GM18861 (cell line): ENCODE measurements around the gene SAA1.
A peak's percentile ranks its signal among the peaks of the same experiment; 100 is the strongest.
"Not testable (repeated sequence)": the region's sequence is repeated elsewhere in the genome, so short reads cannot be mapped to it uniquely, and the experiment has no call there.

Source experiments
- ATAC-seq: cut with Tn5 transposase; IDR thresholded peaks from one replicate; pipeline ENCODE4 v1.9.1; 2021; ENCODE audit not compliant: unreplicated experiment

The SAA1 gene

DNA sequence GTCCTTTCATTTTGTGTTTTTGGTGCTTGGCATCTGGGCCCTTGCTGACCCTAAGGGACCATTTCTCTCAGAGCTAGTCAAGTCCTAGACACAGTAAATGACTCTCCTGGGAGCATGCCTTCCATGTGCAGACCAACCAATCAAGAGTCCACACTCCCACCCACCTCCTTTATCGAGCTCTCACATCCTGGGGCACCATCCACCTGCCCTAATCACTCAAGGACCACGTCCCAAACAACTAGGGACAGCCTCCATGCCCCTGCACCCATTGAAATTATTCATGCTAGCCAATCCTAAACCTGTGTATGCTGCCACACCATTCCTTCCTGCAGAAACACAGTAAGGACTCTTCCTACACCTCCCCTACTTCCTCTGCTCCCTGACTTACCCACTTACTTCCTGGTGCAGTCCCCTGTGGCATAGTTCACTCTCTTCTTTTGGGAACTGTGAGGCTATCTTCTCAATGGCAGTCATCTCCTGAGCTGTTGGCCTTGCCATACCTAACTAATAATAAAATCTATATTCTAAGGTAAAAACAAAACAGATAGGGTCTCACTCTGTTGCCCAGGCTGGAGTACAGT lies 11.2 kb upstream of the SAA1 start:
- ATAC-seq: no peak

DNA sequence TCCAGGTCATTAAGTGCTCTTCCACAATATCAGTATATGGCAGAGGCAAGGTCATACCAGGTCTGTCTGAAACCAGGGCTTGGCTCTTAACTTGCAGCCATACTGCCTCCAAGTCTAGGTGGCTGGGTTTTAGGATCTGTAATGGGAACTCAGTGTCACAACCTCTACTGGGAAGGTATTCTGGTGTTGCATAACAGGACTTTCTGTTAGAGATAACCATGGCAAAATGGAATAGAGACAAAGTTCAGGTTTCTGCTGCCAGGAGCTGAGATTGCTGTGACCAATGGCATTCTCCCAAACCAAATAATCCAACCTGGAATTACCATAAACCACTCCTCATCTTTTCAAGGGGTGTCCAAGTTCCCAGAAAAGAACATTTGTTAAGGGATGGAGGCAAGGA lies 6.8 kb upstream of the SAA1 start:
- ATAC-seq: no peak

DNA sequence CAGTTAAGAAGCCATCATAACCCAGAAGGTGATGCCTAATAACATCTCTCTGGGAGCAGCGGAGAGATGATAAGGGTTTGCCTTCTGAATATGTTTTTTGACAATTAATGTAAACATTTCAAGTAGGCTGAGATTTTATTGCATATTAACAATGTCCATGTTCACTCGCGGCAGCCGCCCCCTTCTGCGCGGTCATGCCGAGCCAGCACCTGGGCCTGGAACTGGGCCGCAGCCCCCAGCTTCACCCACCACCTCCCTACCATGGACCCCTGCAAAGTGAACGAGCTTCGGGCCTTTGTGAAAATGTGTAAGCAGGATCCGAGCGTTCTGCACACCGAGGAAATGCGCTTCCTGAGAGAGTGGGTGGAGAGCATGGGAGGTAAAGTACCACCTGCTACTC lies 4.3 kb upstream of the SAA1 start:
- ATAC-seq: no peak

DNA sequence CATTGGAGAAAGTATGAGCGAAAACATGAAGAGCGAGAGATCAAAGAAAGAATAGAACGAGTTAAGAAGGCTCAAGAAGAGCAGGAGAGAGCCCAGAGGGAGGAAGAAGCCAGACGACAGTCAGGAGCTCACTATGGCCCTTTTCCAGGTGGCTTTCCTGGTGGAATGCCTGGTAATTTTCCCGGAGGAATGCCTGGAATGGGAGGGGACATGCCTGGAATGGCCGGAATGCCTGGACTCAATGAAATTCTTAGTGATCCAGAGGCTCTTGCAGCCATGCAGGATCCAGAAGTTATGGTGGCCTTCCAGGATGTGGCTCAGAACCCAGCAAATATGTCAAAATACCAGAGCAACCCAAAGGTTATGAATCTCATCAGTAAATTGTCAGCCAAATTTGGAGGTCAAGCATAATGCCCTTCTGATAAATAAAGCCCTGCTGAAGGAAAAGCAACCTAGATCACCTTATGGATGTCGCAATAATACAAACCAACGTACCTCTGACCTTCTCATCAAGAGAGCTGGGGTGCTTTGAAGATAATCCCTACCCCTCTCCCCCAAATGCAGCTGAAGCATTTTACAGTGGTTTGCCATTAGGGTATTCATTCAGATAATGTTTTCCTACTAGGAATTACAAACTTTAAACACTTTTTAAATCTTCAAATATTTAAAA lies 3.2 kb upstream of the SAA1 start:
- ATAC-seq: not testable (repeated sequence)

DNA sequence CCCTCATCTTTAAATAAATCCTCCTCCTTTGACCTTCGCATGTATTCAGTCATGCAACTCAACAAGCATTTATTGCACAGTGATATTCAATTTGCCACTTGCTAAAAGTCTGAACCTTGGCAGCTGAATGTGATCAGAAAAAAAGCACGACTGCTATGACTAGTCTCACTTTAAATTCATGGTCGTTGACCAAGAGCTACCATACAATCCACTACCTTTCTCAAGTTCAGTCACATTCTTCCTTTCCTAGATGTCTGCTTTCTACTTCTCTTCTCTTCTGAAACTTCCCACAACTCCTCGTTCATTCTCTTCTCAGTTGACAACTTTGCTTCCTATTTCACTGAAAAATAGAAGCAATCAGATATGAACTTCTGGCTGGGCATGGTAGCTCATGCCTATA lies 2.0 kb upstream of the SAA1 start:
- no peak for ATAC-seq

DNA sequence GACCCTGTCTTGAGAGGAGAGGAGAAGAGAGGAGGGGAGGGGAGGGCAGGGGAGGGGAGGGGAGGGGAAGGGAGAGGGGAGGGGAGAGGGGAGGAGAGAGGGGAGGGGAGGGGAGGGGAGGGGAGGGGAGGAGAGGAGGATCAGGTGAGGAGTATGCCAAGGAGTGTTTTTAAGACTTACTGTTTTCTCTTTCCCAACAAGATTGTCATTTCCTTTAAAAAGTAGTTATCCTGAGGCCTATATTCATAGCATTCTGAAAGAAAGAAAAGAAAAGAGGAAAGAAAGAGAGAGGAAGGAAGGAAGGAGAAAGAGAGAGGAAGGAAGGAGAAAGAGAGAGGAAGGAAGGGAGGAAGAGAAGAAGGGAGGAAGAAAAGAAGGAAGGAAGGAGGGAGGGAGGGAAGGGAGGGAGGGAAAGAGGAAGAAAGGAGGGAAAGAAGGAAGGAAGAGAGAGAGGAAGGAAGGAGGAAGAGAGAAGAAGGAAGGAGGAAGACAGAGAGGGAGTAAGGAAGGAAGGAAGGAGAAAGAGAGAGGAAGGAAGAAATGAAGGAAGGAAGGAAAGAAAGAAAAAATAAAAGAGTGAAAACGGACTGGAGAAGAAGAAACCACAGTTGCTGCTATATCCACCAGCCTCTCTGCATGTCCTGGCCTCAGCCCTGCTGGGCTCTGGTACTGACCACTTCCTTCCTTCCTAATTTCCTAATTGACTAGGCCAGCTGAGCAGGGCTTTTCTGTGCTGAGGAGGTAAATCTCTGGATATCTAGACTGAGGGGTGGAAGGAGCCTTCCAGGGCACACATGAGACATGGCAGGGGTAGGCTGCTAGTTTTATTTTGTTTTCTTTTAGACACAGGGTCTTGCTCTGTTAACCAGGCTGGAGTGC lies 1.1 kb upstream of the SAA1 start:
- no peak for ATAC-seq

DNA sequence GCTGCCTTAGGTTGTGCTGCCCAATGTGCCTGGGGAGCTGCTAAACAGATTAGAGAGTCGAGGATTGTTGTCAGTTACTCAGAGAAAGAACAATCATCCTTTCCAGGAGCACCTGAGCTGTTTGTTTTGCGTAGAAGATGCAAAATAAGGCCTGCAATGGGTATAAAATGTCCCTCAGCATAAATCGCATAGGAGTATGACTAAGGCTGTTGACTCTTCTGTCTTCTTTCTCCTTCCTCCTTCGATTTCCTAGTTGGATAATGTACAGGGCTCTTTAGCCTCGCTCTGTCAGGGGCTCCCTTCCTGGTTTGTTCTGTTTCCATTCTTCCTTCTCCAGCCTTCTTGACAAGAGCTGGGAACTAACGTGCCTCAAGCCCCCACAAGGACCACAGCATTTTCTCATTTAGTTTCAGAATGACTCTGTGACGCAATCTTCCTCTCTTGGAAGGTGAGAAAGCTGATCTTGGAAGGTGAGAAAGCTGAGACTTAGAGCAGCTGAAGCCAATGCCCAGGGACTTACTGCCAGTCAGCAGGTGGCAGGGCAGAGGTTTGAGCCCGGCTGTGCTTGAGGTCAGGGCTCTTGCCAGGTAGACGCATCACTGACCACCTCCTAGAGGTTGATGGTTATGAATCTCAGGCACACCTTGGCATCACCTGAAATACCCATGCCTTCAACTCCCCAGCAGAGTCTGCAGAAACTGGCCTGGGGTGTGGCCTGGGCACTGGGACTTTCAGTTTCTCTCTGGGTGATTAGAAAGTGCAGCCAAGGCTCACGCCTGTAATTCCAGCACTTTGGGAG lies 1.5 kb downstream of the SAA1 start:
- peak; percentile 39 for ATAC-seq

DNA sequence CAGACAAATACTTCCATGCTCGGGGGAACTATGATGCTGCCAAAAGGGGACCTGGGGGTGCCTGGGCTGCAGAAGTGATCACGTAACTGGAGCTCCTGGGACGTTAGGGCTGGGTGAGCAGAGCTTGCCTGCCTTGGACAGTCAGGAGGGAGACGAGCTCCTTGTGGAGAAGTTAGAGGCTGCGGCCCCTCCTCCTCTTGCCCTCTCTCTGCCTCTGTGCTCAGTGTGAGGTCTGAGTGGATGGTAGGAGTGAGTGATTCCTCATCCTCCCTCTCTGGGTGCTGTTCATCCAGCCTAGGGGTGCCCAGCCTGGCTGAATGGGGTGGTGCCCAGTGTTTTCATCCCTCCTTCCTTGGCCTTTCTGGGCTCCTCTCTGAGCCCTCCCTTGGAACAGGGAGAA lies 3.2 kb downstream of the SAA1 start:
- not testable (repeated sequence) for ATAC-seq

DNA sequence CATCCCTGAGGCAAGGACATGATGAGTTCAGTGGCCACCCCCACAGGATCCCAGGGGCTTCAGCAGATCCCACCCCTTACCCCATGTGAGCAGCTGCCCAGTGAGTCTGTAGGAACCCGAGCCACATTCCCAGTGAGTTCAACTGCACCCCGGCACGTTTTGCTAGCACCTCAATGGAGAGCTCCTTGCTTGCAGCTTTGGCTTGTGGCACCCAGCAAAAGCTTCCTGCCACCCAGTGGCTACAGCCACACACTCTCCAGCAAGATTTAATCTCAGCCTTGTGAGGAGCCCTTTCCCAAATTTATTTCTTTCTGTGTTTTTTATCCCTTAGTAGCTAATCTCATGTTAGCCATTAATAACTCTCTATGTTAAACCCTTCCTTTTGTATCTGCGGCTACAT lies 4.0 kb downstream of the SAA1 start:
- ATAC-seq: no peak

DNA sequence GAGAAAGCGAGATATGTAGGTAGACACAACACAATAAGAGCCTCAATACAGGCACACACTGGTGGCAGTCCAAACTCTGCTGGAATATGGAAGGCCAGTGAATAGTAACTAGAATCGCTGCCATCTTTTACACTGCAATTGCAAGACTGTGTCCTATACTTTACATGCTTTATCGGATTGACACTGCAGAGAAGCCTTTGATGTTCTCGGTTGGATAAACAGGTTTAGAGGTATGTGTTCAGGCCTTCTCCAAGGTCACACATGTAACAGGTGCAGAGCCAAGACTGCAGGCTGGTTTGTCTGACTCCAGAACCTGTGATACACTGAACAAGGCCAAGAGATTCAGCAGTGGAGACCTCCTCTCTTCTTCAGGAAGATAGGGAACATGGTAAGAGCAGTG lies 5.1 kb downstream of the SAA1 start:
- ATAC-seq: no peak

DNA sequence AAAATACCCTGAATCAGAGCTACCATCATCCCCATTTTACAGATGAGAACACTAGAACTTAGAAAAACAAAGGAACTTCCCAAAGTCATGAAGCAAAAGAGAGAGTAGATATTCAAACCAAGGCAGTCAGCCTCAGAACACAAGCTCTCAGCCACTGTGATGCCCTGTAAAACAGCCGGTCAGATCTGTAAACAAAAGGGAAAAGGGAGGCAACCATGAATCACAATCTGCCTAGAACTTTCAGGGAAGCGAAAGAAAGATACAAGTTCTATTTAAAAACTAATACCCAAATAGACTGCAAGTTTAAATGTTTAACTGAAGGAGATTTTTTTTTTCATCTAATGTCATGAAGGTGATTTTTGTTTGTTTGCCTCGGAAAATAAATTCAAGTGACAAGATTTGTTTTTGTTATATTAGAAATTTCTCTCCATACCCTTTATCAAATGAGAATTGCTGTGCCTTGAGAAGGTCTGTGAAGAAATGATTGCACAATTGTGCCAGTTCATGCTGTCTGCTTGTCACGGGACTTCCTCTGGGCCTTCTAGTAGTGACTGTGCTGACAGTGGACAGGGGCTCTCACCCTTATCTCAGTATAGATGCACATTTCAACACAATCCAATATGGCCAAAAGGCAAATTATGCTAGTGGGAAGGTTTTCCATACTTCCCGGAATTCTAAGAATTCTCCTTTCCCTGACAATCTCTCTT lies 11.7 kb downstream of the SAA1 start:
- ATAC-seq: no peak

DNA sequence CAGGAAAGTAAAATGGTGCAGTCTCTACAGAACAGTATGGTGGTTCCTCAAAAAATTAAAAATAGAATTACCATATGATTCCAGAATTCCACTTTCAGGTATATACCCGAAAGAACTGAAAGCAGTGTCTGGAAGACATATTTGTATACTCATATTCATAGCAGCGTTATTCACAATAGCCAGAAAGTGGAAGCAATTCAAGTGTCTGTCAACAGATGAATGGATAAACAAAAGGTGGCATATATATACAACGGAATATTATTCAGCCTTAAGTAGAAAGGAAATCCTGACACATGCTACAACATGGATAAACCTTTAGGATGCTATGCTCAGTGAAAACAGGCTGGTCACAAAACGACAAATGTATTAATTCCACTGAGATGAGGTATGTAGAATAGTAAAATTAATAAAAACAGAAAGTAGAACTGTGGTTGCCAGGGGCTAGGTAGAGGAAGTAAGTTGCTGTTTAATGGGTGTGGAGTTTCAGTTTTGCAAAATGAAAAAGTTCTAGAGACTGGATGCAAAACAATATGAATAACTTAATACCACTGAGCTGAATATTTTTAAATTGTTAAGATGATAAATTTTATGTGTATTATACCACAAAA lies 14.5 kb downstream of the SAA1 start:
- ATAC-seq: peak; percentile 81

DNA sequence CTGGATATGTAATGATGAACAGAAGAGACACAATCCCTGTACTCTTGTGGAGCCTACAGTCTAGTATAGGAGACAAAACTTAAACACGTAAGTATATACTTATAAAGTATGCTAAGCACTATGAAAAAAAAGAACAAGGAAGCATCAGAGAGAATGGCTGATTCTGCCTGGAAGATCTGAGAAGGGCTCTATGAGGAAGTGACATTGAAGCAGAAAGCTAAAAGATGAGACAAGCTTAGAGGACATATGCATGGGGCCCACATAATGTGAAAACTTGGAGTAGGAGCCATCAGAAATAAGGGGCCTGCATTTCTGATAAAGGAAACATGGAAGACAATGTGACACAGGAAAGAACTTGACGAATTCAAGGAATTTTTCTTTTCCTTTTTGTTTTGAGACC lies 16.6 kb downstream of the SAA1 start:
- ATAC-seq: no peak

DNA sequence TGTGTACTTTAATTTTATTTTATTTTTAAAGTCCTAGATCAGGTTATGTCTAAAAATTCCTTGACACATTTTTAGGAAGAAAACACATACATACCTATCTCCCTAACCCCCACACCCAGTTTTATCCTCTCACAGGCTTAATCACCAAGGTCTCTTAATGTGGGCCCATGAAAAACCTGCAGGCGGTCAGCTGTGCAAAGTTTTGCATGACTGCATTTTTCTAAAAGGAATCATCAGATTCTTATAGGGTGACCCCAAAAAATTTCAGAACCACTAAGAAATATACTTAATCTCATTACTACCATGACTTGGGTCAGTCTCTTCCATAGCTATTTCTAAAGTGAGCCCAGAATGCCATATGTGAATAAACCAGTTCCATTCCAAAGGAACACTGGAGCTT lies 19.8 kb downstream of the SAA1 start:
- no peak for ATAC-seq

DNA sequence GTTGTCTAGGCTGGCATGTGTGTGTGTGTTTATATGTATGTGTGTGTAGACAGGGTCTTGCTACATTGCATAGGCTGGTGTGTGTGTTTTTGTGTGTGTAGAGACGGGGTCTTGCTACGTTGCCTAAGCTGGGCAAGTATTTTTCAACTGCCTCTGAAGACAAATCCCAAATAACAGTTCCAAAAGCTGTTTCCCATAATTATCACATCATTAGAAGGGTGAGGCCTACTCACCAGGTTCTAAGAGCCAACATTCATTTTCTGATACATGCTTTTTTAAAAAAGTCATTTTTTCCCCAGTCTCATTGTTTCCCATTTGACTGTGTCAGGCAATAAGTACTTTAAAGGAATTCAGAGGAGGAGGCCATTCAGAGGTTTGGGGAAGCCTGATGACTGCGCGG lies 22.8 kb downstream of the SAA1 start:
- ATAC-seq: no peak

DNA sequence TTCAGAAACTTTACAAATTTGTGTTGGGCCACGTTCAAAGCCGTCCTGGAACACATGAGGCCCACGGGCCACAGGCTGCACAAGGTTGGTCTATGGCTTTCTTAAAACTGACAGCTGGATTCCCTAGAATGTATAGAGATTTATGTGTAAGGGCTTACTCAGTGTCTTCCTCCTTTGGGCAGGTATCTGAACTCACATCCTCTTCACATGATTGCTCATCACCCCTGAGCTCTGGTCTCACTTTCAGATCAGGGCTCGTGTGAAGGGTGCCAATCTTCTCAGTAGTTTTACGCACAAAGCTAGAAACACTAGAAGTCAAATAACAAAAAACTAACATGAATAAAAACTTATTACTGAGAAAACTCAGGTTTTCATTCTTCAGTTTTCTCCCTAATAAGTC lies 28.8 kb downstream of the SAA1 start:
- peak; percentile 54 for ATAC-seq

DNA sequence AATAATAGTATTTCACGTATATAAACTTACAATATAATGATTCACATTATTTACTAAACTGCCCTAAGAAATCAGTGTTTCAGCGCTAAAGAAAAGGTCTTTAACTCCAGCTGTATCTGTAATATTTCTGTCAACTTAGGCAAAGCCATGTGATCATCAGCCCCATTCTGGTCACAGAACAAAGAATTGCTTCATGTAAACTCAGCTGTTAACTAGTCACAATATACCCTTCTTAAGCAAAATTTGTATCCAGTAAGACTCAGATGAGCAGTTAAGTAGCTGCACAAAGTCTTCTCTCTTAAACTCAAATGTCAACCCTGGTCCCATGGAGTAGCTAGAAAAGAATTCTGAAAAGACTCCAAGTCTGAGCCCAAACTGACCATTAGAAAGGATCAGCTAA lies 29.3 kb downstream of the SAA1 start:
- ATAC-seq: no peak

DNA sequence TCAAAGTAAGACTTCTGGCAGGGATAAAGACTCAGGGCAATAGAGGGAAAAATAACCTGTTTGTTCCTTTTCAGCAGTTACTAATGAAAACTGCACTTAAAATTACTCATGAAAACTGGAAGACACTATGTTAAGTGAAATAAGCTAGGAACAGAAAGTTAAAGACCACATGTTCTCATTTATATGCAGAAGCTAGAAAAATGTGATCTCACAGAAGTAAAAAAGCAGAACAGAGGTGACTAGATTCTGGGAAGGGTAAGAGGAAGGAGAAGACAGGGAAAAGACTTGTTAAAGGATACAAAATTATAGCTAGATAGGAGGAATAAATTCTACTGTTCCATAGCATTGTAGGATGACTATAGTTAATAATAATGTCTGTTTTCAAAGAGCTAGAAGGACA lies 33.7 kb downstream of the SAA1 start:
- no peak for ATAC-seq

DNA sequence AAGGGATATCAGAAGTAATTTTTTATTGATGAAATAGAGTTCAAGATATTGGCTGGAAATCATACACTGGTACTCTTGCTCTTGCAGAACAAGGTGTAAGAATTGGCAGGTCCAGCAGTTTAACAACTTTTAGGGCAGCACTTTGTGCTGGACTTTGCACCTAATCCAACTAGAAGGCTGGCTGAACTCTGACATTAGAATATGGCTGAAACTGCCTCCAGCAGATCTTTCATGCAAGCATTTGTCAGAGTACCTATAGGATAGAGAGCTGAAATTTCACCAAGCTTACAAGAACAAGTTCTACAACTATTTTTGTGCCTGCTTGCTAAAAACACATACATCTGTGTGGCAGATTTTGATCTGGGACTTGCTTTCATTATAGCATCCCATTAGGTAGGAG lies 38.7 kb downstream of the SAA1 start:
- no peak for ATAC-seq

DNA sequence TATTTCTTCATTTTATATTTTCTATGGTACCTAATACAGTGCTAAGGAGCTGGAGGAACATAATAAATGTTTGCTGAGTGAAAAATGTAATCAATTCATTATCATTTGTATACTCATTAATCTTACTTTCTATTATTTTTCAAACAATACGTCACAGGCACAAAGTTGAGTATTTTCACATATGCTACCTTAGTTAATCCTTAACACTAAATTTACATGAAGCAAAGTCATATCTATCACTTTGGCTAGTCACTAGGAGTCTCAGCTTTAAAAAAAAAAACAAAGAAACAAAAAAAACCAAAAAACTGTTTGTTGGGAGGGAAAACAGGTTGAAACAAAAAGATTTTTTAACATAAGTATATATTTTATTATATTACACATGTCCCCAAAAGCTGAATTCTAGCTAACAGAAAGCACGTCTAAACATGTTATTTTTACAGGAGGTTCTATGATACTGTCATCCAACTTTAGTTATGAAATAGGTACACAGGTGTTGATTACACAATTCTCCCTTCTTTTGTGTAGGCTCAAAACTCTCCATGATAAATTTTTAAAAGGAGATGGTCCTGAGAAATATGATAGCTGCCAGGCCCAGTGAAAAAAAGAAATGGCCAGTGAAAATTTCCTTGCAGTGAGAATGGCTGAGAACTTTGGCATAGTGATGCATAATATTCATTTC lies 41.5 kb downstream of the SAA1 start:
- ATAC-seq: no peak
